H9 (cell line): ENCODE measurements around the gene C1orf115. TPM values are rescaled to one million over a fixed set of nuclear protein-coding genes. Genes with fewer than 3 reads are reported as not detected.

Experiments used
- DNase-seq: peaks from one replicate; pipeline ENCODE4 v3.0.0-alpha.2; 2017
- H2AFZ ChIP-seq: one replicate; pipeline ENCODE4 v1.6.1; 2013; ENCODE audit warnings: mild to moderate bottlenecking, low read length, control low read depth, moderate library complexity
- H2AK5ac ChIP-seq: 2 replicates; pipeline ENCODE4 v1.6.1; 2013; ENCODE audit warnings: low read length, control low read depth, mixed read lengths; ENCODE audit not compliant: insufficient read length
- H2BK120ac ChIP-seq: one replicate; pipeline ENCODE4 v1.6.1; 2013; ENCODE audit warnings: low read depth, mild to moderate bottlenecking, low read length, control low read depth, inconsistent platforms; ENCODE audit not compliant: poor library complexity, severe bottlenecking
- H2BK12ac ChIP-seq: 2 replicates; pipeline ENCODE4 v1.6.1; 2013; ENCODE audit warnings: low read length, control low read depth, mixed read lengths, low read depth; ENCODE audit not compliant: insufficient read length
- H2BK15ac ChIP-seq: 2 replicates; pipeline ENCODE4 v1.6.1; 2013; ENCODE audit warnings: low read depth, low read length, control low read depth
- H2BK20ac ChIP-seq: one replicate; pipeline ENCODE4 v1.6.1; 2013; ENCODE audit warnings: low read depth, mild to moderate bottlenecking, low read length, control low read depth, inconsistent platforms; ENCODE audit not compliant: poor library complexity, severe bottlenecking
- H2BK5ac ChIP-seq: 2 replicates; pipeline ENCODE4 v1.6.1; 2013; ENCODE audit warnings: low read length, control low read depth, mixed read lengths; ENCODE audit not compliant: insufficient read length
- H3K14ac ChIP-seq: 2 replicates; pipeline ENCODE4 v1.6.1; 2013; ENCODE audit warnings: low read length, control low read depth; ENCODE audit not compliant: insufficient read depth
- H3K18ac ChIP-seq: 2 replicates; pipeline ENCODE4 v1.6.1; 2013; ENCODE audit warnings: low read depth, mild to moderate bottlenecking, mixed read lengths, low read length, control low read depth; ENCODE audit not compliant: insufficient read length
- H3K23ac ChIP-seq: 2 replicates; pipeline ENCODE4 v1.6.1; 2013; ENCODE audit warnings: low read length, control low read depth, mixed read lengths, low read depth; ENCODE audit not compliant: insufficient read length
- H3K23me2 ChIP-seq: 2 replicates; pipeline ENCODE4 v1.6.1; 2013; ENCODE audit warnings: low read depth, mild to moderate bottlenecking, mixed read lengths, low read length, control low read depth; ENCODE audit not compliant: insufficient read length, poor library complexity, severe bottlenecking
- H3K27ac ChIP-seq: 2 replicates; pipeline ENCODE4 v1.5.1; 2013; ENCODE audit warnings: low read length, control low read depth, mixed read lengths, low read depth; ENCODE audit not compliant: insufficient read length
- H3K27me3 ChIP-seq: 2 replicates; pipeline ENCODE4 v1.6.1; 2013; ENCODE audit warnings: low read length, control low read depth, inconsistent platforms; ENCODE audit not compliant: insufficient read depth
- H3K4ac ChIP-seq: 2 replicates; pipeline ENCODE4 v1.6.1; 2013; ENCODE audit warnings: low read depth, mild to moderate bottlenecking, control low read depth, inconsistent platforms, low read length, moderate library complexity
- H3K4me1 ChIP-seq: 2 replicates; pipeline ENCODE4 v1.6.1; 2013; ENCODE audit warnings: low read length, control low read depth, inconsistent platforms; ENCODE audit not compliant: insufficient read depth
- H3K4me2 ChIP-seq: 2 replicates; pipeline ENCODE4 v1.6.1; 2013; ENCODE audit warnings: low read length, control low read depth, mixed read lengths; ENCODE audit not compliant: insufficient read length, insufficient read depth
- H3K56ac ChIP-seq: 2 replicates; pipeline ENCODE4 v1.6.1; 2013; ENCODE audit warnings: low read depth, mild to moderate bottlenecking, mixed read lengths, low read length, control low read depth; ENCODE audit not compliant: insufficient read length
- H3K79me1 ChIP-seq: 2 replicates; pipeline ENCODE4 v1.6.1; 2013; ENCODE audit warnings: low read depth, mild to moderate bottlenecking, moderate library complexity, low read length, control low read depth, inconsistent platforms; ENCODE audit not compliant: insufficient read depth, poor library complexity, severe bottlenecking
- H3K79me2 ChIP-seq: 2 replicates; pipeline ENCODE4 v1.6.1; 2013; ENCODE audit warnings: low read length, control low read depth, inconsistent platforms; ENCODE audit not compliant: insufficient read depth
- H3K9ac ChIP-seq: 2 replicates; pipeline ENCODE4 v1.6.1; 2013; ENCODE audit warnings: low read length, control low read depth, mixed read lengths; ENCODE audit not compliant: insufficient read length; ENCODE audit errors: extremely low read depth
- H3K9me3 ChIP-seq: one replicate; pipeline ENCODE4 v1.6.1; 2013; ENCODE audit warnings: low read depth, low read length, inconsistent platforms; ENCODE audit not compliant: control insufficient read depth
- H3T11ph ChIP-seq: one replicate; pipeline ENCODE4 v1.6.1; 2013; ENCODE audit warnings: mild to moderate bottlenecking, low read length, control low read depth, inconsistent platforms
- H4K20me1 ChIP-seq: one replicate; pipeline ENCODE4 v1.6.1; 2013; ENCODE audit not compliant: control insufficient read depth, insufficient read length, insufficient read depth
- H4K5ac ChIP-seq: 2 replicates; pipeline ENCODE4 v1.6.1; 2013; ENCODE audit warnings: low read depth, mild to moderate bottlenecking, mixed read lengths, low read length, control low read depth; ENCODE audit not compliant: insufficient read length
- H4K8ac ChIP-seq: replicated peaks from 2 replicates; pipeline ENCODE4 v1.6.1; 2013; ENCODE audit warnings: low read length, control low read depth, mixed read lengths, low read depth; ENCODE audit not compliant: insufficient read length
- H4K91ac ChIP-seq: 2 replicates; pipeline ENCODE4 v1.6.1; 2013; ENCODE audit warnings: low read depth, mild to moderate bottlenecking, moderate library complexity, mixed read lengths, low read length, control low read depth; ENCODE audit not compliant: insufficient read length
- H3K27ac Mint-ChIP-seq, 3 experiments: 2 replicates in 2 of 3; 3 replicates in 1 of 3; pipeline ENCODE4 v1.8.0; 2020 to 2021; ENCODE audit warnings: mixed read lengths in 3 of 3, mild to moderate bottlenecking in 1 of 3, moderate library complexity in 1 of 3
- H3K27me3 Mint-ChIP-seq: 2 replicates; pipeline ENCODE4 v1.8.0; 2021; ENCODE audit warnings: low read depth, mild to moderate bottlenecking, moderate library complexity, mixed read lengths
- H3K36me3 Mint-ChIP-seq, 3 experiments: 2 replicates in 2 of 3; 3 replicates in 1 of 3; pipeline ENCODE4 v1.8.0; 2020 to 2021; ENCODE audit warnings: low read depth in 3 of 3, mixed read lengths in 3 of 3; ENCODE audit not compliant: insufficient read depth in 1 of 3
- H3K4me1 Mint-ChIP-seq, 2 experiments: 2 replicates each; pipeline ENCODE4 v1.8.0; 2020; ENCODE audit warnings: mixed read lengths in 2 of 2
- H3K4me3 Mint-ChIP-seq, 2 experiments: 2 replicates in 1 of 2; 3 replicates in 1 of 2; pipeline ENCODE4 v1.8.0; 2020 to 2021; ENCODE audit warnings: mild to moderate bottlenecking in 2 of 2, mixed read lengths in 2 of 2, moderate library complexity in 1 of 2
- H3K9me3 Mint-ChIP-seq, 2 experiments: 2 replicates in 1 of 2; 3 replicates in 1 of 2; pipeline ENCODE4 v1.8.0; 2020; ENCODE audit warnings: mild to moderate bottlenecking in 2 of 2, mixed read lengths in 2 of 2, moderate library complexity in 1 of 2
- CTCF ChIP-seq: fragments of 200-600 bp; sonication (generic); conservative IDR thresholded peaks from 3 replicates; pipeline ENCODE4 v1.8.0; 2021; ENCODE audit warnings: antibody characterized with exemption, mild to moderate bottlenecking
- WGBS: extraction: QIAGEN DNeasy Blood & Tissue Kit; methylation state at CpG from one replicate; pipeline ENCODE4 v1.1.7; 2013; ENCODE audit warnings: missing lambda C conversion rate, low lambda C conversion rate, mixed read lengths; ENCODE audit not compliant: insufficient read length; ENCODE audit errors: extremely low coverage; 5-methylcytosine and 5-hydroxymethylcytosine counted together
- total RNA-seq: library from RNA; stranded (reverse); gene quantifications from 2 replicates; pipeline ENCODE4 v1.2.1, GENCODE V29; 2021

The C1orf115 gene
- total RNA-seq, 1 experiment from 2014 or later: 6.0 TPM

GRCh38 chr1:220741825-220742224 lies 51.7 kb downstream of the C1orf115 start:
- no peak overlapping the region; the same call in 1 of the 2 replicates for H3K14ac ChIP-seq
- no peak overlapping the region for H4K8ac ChIP-seq
- H4K91ac ChIP-seq: no peak overlapping the region
- H3K23ac ChIP-seq: no peak overlapping the region
- no peaks in the 10 kb centered on the region for H4K20me1 ChIP-seq
- Mint-ChIP-seq H3K9me3 (no peaks in the 10 kb centered on the region), H3K4me1 (peaks cover 5 to 7% of the 10 kb centered on the region in 2 experiments), H3K27ac (no peak overlapping the region), H3K36me3 (no peaks in the 10 kb centered on the region), H3K4me3 (no peak overlapping the region), H3K27me3 (peaks cover 57% of the 10 kb centered on the region)
- H3K9me3 ChIP-seq: no peaks in the 10 kb centered on the region
- WGBS: no CpG with 5 or more reads among the region's 1 CpG
- H2BK120ac ChIP-seq: no peak overlapping the region
- DNase-seq: no peak
- no peak overlapping the region for H2AFZ ChIP-seq
- H3K27me3 ChIP-seq: no peaks in the 10 kb centered on the region; the same call in 1 of the 2 replicates
- H3K27ac ChIP-seq: no peak overlapping the region
- H3T11ph ChIP-seq: no peak overlapping the region
- no peak overlapping the region for H2AK5ac ChIP-seq
- TF ChIP-seq CTCF: no peak
- H2BK5ac ChIP-seq: no peak overlapping the region
- no peak overlapping the region for H3K4me2 ChIP-seq
- H3K4me1 ChIP-seq: no peaks in the 10 kb centered on the region
- no peak overlapping the region for H2BK15ac ChIP-seq
- no peaks in the 10 kb centered on the region for H3K79me2 ChIP-seq
- H3K23me2 ChIP-seq: no peaks in the 10 kb centered on the region
- no peak overlapping the region for H3K4ac ChIP-seq
- no peak overlapping the region for H4K5ac ChIP-seq
- H2BK12ac ChIP-seq: no peak overlapping the region
- H3K9ac ChIP-seq: no peak overlapping the region
- H3K18ac ChIP-seq: no peak overlapping the region
- H3K79me1 ChIP-seq: no peaks in the 10 kb centered on the region
- H3K56ac ChIP-seq: no peak overlapping the region
- H2BK20ac ChIP-seq: no peak overlapping the region
